Measurements from ENCODE around the gene UNC5B.

The UNC5B gene

GRCh38 chr10:71212318-71213126 lies at the start of gene UNC5B:
Gene UNC5B, plus strand, starts transcription at chr10:71212570. Its CDS starts 416 bp downstream, at chr10:71212986.
- H3K9me3 ChIP-seq (replicated peaks in 1 of 11) = no peaks in the 10 kb centered on the region
- peaks cover 0 to 56% (median 18%) of the 10 kb centered on the region in 11 experiments; a peak in 17 of 22 replicates for H4K20me1 ChIP-seq
- peak within 1 kb of the TSS in 7 of 11 experiments; percentile 0 to 40 (median 30); a peak in 11 of 22 replicates for H3K27ac ChIP-seq
- TF ChIP-seq Cebpa-rat (IDR thresholded peaks at IDR 0.05) = no peak
- H3K27me3 ChIP-seq = peaks cover 76 to 87% (median 85%) of the 10 kb centered on the region in 11 experiments
- H3K4me1 ChIP-seq = peaks cover 25 to 41% (median 31%) of the 10 kb centered on the region in 10 experiments
- peak within 1 kb of the TSS; percentile 61 to 77 (median 66) for H3K4me3 ChIP-seq
- H3K36me3 ChIP-seq = no peaks in the 10 kb centered on the region
- H3K4me2 ChIP-seq = peak within 1 kb of the TSS; percentile 94 to 100 (median 99)
- H3K9ac ChIP-seq = peak within 1 kb of the TSS; percentile 45 to 79 (median 70)

DNA sequence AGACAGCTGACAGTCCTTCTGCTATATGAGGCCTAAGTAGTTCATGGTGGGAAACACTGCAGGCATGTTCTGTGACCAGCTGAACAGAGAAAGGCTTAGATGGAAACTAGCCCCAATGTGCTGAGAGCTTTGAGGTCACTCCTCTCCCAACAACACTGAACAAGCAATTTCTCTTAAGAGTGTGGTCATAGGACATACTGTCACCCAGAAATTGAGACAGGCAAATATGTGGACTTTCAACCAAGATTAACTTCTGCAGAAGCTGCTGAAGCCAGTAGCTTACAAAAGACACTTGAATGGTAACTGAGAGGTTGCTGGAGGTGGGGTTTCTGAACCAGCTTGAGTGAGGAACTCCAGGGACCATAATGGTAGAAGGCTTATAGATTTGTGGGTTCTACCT lies 38.9 kb upstream of the UNC5B start:
- H3K9me3 ChIP-seq (replicated peaks in 1 of 11) = no peaks in the 10 kb centered on the region
- no peak overlapping the region for H3K9ac ChIP-seq
- no peak overlapping the region for H3K27ac ChIP-seq
- peaks cover 0 to 10% (median 0%) of the 10 kb centered on the region in 10 experiments; a peak in 3 of 20 replicates for H3K4me1 ChIP-seq
- no peak overlapping the region for H3K4me3 ChIP-seq
- no peaks in the 10 kb centered on the region for H3K27me3 ChIP-seq
- H4K20me1 ChIP-seq = no peaks in the 10 kb centered on the region
- H3K4me2 ChIP-seq = no peak overlapping the region
- no peaks in the 10 kb centered on the region for H3K36me3 ChIP-seq
- TF ChIP-seq Cebpa-rat (IDR thresholded peaks at IDR 0.05) = no peak

GRCh38 chr10:71176661-71177060 lies 35.7 kb upstream of the UNC5B start:
- Histone ChIP-seq H3K36me3 (no peaks in the 10 kb centered on the region), H3K4me2 (no peak overlapping the region), H3K27me3 (no peaks in the 10 kb centered on the region), H4K20me1 (no peaks in the 10 kb centered on the region), H3K4me3 (no peak overlapping the region), H3K9ac (no peak overlapping the region), H3K4me1 (no peaks in the 10 kb centered on the region), H3K27ac (no peak overlapping the region), H3K9me3 (replicated peaks in 1 of 11) (no peaks in the 10 kb centered on the region)
- no peak for TF ChIP-seq Cebpa-rat (IDR thresholded peaks at IDR 0.05)

DNA sequence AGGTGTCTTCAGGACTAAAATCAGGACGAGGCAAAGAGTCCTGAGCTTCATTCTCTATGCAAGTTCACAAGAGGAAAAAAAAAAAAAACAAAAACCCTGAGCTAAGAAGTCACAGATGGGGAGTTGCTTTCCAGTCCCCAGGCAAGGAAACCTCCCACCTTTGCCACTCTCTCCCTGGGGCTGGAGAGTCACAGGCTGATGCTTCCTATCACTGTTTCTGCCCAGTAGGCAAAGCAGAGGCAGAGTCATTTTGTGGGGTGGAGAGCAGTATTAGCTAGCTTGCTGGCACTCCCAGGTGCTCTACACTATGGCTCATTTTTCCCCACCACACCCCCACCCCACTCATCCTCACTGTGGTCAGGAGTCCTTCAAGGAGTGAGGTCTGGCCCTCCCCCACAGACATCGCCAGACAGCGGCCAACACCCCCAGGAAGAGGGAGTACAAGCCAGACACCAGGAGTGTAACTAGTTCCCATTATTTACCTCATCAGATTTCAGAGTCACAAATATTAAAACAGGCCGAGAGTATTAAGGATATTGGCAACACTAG lies 34.6 kb upstream of the UNC5B start:
- Histone ChIP-seq H3K4me2 (no peak overlapping the region), H3K9ac (no peak overlapping the region), H3K4me1 (no peaks in the 10 kb centered on the region), H3K9me3 (replicated peaks in 1 of 11) (no peaks in the 10 kb centered on the region), H3K27me3 (no peaks in the 10 kb centered on the region), H3K4me3 (no peak overlapping the region), H3K36me3 (no peaks in the 10 kb centered on the region), H4K20me1 (no peaks in the 10 kb centered on the region), H3K27ac (no peak overlapping the region)
- no peak for TF ChIP-seq Cebpa-rat (IDR thresholded peaks at IDR 0.05)

DNA sequence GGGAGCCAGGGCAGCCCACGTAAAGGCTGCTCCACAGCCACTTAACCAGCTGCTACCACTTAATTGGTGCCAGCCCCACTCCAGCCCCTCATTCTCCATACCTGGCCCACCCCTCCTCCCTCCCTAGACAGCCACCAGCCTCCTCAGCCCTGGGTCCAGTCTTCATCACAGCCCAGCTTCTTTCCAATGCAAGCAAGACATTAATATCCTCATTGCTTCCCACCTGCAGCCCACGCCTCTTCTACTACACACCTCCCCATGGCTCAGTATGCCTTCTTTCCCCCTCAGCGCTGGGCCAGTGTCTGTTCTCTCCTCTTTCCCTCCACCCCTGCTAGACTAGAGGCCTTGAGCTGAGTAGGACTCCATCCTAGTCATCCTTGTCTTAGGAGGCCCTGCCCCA lies 33.5 kb upstream of the UNC5B start:
- peaks cover 0 to 1% (median 0%) of the 10 kb centered on the region in 10 experiments; a peak in 1 of 20 replicates for H3K4me1 ChIP-seq
- no peaks in the 10 kb centered on the region for H3K36me3 ChIP-seq
- H3K9me3 ChIP-seq (replicated peaks in 1 of 11) = no peaks in the 10 kb centered on the region
- no peaks in the 10 kb centered on the region for H3K27me3 ChIP-seq
- no peak overlapping the region for H3K4me2 ChIP-seq
- H4K20me1 ChIP-seq = no peaks in the 10 kb centered on the region
- no peak for TF ChIP-seq Cebpa-rat (IDR thresholded peaks at IDR 0.05)
- H3K27ac ChIP-seq = no peak overlapping the region
- H3K9ac ChIP-seq = no peak overlapping the region
- H3K4me3 ChIP-seq = no peak overlapping the region

DNA sequence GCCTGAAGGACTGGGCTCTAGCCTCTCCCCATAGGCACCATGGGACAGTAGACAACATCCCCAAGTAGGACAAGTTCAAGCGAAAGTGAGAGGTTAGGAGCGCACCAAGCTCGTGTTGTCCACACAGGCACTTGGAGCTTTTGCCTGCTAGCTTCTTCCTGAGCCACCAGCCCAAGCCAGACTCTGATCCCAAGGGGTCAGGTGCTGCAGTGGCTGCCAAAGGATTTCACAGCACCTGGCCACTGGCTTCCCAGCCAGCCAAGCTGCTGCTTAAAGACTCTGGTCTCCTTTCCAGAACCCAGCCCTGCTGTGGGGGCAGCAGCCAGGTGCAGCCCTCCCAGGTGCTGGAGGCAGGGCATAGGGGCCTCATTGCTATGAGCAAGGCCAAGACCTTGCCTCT lies 33.0 kb upstream of the UNC5B start:
- Histone ChIP-seq H3K4me1 (peaks cover 0 to 6% (median 0%) of the 10 kb centered on the region in 10 experiments; a peak in 2 of 20 replicates), H3K27ac (no peak overlapping the region), H4K20me1 (no peaks in the 10 kb centered on the region), H3K4me3 (no peak overlapping the region), H3K36me3 (no peaks in the 10 kb centered on the region), H3K9me3 (replicated peaks in 1 of 11) (no peaks in the 10 kb centered on the region), H3K4me2 (no peak overlapping the region), H3K9ac (no peak overlapping the region), H3K27me3 (no peaks in the 10 kb centered on the region)
- TF ChIP-seq Cebpa-rat (IDR thresholded peaks at IDR 0.05) = no peak

- peak overlapping the region in 1 of 11 experiments; percentile 13; a peak in 1 of 22 replicates for H3K4me2 ChIP-seq
- no peaks in the 10 kb centered on the region for H3K9me3 ChIP-seq (replicated peaks in 1 of 11)
- H3K27me3 ChIP-seq = no peaks in the 10 kb centered on the region
- no peak for TF ChIP-seq Cebpa-rat (IDR thresholded peaks at IDR 0.05)
- H3K4me3 ChIP-seq = no peak overlapping the region
- H3K9ac ChIP-seq = no peak overlapping the region; a peak in 1 of 22 replicates
- H3K27ac ChIP-seq = no peak overlapping the region
- H4K20me1 ChIP-seq = no peaks in the 10 kb centered on the region
- peaks cover 0 to 16% (median 9%) of the 10 kb centered on the region in 10 experiments; a peak in 14 of 20 replicates for H3K4me1 ChIP-seq
- no peaks in the 10 kb centered on the region for H3K36me3 ChIP-seq
Measured at GRCh38 chr10:71184421-71184820, 27.9 kb upstream of the UNC5B start.

DNA sequence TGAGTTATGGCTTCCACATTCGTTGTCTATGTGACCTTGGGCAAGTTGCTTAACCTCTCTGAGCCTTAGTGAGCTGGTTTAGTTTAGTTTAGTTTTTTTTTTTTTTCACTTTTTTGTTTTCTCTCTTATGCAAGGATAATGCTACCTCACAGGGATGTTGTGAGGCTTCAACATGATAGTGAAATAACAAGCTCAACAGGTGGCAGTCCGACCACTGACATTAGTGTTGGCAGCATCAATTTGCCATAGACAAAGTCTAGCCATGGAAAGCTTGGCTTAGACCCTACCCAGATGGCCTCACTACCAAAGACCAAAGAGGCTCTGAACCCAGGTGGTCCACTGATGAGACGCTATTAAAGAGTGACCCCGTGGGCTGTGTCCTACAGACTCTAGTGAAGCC lies 27.2 kb upstream of the UNC5B start:
- H3K36me3 ChIP-seq = no peaks in the 10 kb centered on the region
- peaks cover 0 to 16% (median 9%) of the 10 kb centered on the region in 10 experiments; a peak in 14 of 20 replicates for H3K4me1 ChIP-seq
- no peak for TF ChIP-seq Cebpa-rat (IDR thresholded peaks at IDR 0.05)
- H3K9ac ChIP-seq = no peak overlapping the region
- H3K27ac ChIP-seq = no peak overlapping the region
- no peak overlapping the region for H3K4me3 ChIP-seq
- H3K27me3 ChIP-seq = no peaks in the 10 kb centered on the region
- no peaks in the 10 kb centered on the region for H3K9me3 ChIP-seq (replicated peaks in 1 of 11)
- H4K20me1 ChIP-seq = no peaks in the 10 kb centered on the region
- H3K4me2 ChIP-seq = no peak overlapping the region

GRCh38 chr10:71187197-71187596 lies 25.2 kb upstream of the UNC5B start:
- no peak overlapping the region for H3K27ac ChIP-seq
- H3K36me3 ChIP-seq = no peaks in the 10 kb centered on the region
- H3K27me3 ChIP-seq = no peaks in the 10 kb centered on the region
- no peaks in the 10 kb centered on the region; a peak in 1 of 22 replicates for H4K20me1 ChIP-seq
- no peak overlapping the region for H3K4me2 ChIP-seq
- no peaks in the 10 kb centered on the region for H3K9me3 ChIP-seq (replicated peaks in 1 of 11)
- no peak for TF ChIP-seq Cebpa-rat (IDR thresholded peaks at IDR 0.05)
- H3K9ac ChIP-seq = no peak overlapping the region
- H3K4me3 ChIP-seq = no peak overlapping the region
- peaks cover 0 to 16% (median 9%) of the 10 kb centered on the region in 10 experiments; a peak in 14 of 20 replicates for H3K4me1 ChIP-seq

Data from BLaER1 treated with 17β-estradiol and CSF1 and Interleukin-3, amounts not matched to agents 10 nM and 100 nM (cell line).